ENCODE data around the gene KIF27.
"Not testable (repeated sequence)": the region's sequence is repeated elsewhere in the genome, so short reads cannot be mapped to it uniquely, and the experiment has no call there.

KIF27 gene

GRCh38 chr9:83930881-83931280 is 9.6 kb upstream of the KIF27 start:
- no peak for DNase-seq (ENCODE audit: low read depth)

DNA sequence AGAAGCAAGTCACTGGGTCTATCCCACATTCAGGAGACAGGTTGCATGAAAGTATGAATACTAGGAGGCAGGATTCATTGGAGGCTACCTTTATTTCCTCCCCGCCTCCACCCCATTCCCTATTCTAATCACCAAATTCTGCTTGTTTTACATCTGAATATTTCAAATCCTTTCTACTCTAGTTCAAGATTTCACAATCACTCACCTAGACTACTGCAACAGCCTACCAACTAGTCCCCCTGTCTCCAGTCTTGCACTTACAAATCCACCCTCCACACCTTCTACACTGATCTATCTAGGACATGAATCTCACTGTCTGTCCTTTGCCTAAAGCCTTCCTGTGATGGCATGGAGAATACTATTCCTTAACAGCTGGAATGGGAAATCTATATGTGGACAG is 6.4 kb upstream of the KIF27 start:
- DNase-seq (ENCODE audit: low read depth): no peak

DNA sequence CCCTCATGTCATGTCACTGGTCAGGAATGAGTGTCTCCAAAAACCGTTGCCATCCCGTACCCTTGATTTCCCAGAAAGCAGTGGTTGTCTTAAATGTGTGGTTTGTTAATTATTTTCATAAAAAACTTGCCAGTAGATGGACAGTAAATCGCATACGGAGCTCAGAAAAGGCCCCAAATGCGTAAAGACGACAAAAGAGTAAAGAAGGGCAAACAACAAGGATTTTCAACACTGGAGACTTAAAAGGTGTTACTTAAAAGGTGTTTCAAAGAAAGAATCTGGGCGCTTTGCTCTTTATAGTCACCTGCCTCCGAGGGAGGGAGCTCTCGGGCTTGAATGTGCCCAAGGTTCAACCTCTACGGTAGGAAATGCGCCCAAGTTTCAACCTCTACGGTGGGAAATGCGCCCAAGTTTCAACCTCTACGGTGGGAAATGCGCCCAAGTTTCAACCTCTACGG is 734 bp downstream of the KIF27 start:
- DNase-seq (ENCODE audit: low read depth): no peak

GRCh38 chr9:83919111-83919510 is 2.1 kb downstream of the KIF27 start:
- DNase-seq (ENCODE audit: low read depth): no peak

DNA sequence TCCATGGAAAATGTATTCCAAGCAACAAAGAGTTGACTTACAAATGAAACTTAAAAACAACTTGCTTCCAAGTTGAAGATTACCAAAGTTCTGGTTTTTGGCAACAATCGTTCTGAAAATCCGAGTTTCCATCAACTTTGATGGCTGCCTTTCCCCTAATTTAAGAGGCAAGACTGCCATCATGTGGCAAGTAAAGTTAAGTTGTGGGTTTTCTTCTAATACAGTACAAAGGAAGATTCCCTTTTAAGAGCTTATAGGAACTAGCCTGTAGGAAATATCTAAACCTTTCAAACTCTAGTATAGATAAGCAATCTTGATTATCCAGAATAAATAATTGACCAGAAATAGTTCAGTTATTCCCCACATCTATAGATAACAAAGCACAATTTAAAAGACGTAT is 9.0 kb downstream of the KIF27 start:
- DNase-seq (ENCODE audit: low read depth): not testable (repeated sequence)

- DNase-seq (ENCODE audit: low read depth): no peak
Observed at GRCh38 chr9:83906144-83906543, 15.1 kb downstream of the KIF27 start.

DNA sequence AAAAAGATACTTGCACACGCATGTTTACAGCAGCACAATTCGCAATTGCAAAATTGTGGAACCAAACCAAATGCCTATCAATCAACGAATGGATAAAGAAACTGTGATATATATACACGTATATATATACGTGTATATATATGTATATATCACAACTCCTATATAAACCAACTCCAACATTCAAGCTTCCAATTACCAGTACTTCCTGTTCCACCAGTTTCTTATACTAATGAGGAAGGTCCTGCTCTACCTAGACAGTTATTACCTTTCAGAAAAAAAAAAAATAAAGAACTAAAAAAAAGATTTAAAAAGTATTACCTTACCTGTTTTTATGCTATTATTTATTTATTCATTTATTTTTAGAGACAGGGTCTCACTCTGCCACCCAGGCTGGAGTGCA is 20.6 kb downstream of the KIF27 start:
- DNase-seq (ENCODE audit: low read depth): not testable (repeated sequence)

- DNase-seq (ENCODE audit: low read depth): not testable (repeated sequence)
Observed at GRCh38 chr9:83894301-83894700, 26.9 kb downstream of the KIF27 start.

DNA sequence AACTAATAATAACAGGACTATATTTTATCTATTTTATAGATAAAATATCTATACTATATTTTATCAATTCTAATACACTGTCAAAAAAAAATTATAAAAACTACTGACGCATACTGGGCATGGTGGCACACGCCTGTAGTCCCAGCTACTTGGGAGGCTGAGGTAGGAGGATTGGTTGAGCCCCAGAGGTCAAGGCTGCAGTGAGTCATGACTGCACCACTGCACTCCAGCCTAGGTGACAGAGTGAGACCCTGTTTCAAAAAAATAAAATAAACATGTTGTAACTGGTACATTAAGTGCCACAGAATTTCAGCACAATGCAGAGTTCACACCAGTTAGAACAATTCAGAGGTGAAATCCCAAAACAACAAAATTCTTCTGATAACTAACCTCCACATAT is 34.7 kb downstream of the KIF27 start:
- DNase-seq (ENCODE audit: low read depth): not testable (repeated sequence)

- DNase-seq (ENCODE audit: low read depth): not testable (repeated sequence)
Observed at GRCh38 chr9:83885559-83886240, 35.5 kb downstream of the KIF27 start.

GRCh38 chr9:83881687-83882408 is 39.4 kb downstream of the KIF27 start:
- not testable (repeated sequence) for DNase-seq (ENCODE audit: low read depth)

DNA sequence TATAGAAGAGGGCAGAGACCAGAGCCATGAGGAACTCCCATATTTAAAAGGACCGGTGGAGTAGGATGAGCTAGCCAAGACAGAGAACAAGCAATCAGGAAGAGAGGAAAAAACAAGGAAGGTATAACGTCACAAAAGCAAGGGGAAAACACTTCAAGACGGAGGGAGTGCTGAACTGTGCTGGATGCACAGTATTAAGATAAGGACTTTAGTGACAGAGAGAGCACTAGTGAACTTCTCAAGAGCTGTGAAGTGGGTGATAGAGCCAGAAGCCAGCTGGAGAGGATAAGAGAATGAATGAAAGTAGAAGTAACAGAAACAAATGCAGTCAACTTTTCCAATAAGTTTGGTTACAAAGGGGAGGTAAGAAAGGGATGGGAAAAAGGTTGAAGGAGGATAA is 45.7 kb downstream of the KIF27 start:
- DNase-seq (ENCODE audit: low read depth): not testable (repeated sequence)

GRCh38 chr9:83849895-83850294 is 71.3 kb downstream of the KIF27 start:
- DNase-seq (ENCODE audit: low read depth): not testable (repeated sequence)

DNA sequence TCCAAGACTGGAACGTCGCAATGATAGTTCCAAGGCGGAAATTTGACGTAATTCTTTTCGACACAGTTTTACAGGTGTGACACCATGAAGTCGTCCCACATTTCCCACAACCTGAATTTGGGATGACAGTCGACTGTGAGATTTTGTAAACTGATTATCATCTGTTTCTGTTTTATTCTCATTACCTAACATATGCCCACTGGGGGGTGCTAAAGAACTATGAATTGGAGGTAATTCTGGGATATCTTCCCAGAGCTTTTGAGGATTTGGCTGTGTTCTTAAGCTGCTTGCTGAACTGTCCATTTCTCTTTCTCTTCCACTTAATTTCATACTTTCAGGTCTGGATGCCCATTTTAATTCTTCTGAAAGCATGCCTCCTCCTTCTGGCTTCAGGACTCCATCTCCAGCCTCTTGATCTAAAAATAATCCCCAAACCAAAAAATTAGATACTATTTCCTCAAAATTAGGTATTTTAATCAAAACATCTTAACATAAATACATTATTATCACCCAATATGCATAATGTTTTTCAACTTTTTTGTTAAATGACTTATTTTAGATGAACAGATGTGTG is 84.1 kb downstream of the KIF27 start:
- DNase-seq (ENCODE audit: low read depth): not testable (repeated sequence)

DNA sequence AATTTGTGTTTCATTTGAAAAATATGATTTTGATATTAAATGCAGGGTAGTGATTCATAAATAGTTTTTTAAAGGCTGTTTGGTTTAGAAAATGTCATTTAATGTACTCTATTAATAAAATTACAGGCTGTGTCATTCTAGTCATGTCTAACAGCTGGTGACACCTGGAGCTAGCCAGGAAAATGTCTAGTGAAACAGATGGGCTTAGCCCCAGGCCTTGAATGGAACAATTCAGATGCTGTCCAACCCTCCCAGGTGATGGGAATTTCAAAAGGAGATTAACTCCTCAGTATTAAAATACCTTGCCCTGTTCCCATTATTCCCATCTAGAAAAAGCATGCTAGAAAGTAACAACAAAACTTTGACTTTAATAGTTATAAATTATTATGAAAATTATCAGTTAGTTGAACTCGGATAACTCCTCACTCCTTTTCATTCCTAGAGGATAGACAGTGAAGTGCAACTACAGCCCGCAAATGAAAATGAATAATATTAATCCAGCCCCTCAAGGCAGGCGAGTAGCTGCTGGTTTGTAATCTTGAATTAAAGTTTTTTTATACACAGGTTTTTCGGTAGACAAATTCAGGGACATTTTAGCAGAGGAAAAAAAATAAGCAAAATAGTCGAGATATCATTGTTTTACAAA is 90.7 kb downstream of the KIF27 start:
- DNase-seq (ENCODE audit: low read depth): not testable (repeated sequence)

DNA sequence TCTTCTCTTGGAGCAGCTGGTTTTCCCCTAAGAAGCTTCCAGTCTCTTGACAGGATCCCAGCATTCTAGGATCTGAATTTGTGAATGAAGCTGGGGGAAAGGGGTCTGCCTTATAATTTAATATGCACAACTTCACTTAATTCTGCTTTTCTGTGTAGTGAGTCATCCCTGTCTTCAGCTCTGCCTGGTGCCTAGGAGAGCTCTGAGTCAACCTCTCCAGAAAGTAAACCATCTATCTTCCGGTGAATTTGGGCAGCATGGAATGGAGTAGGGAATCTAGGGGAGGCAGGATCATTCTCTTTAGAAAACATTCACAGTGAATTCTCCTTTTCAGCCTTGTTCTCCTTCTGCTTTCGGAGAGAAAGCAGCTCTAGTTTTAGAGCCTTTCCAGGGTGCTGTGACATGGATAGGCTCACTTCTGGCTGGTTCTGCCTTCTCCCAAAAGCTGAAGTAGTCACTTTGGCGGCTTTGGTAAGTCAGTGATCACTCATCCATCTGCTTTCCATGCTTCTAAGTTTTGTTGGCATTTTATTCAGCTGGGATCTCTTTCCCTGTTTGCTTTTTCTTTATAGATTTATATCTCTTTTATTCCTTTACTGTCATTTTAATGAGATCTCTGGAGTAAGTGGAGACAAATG is 96.1 kb downstream of the KIF27 start:
- DNase-seq (ENCODE audit: low read depth): not testable (repeated sequence)

- DNase-seq (ENCODE audit: low read depth): peak; percentile 62
Observed at GRCh38 chr9:83817356-83818278, 103.6 kb downstream of the KIF27 start, which contains the start of gene GKAP1. TSS of gene GKAP1 (minus strand) at chr9:83817769. CDS start at chr9:83806517, 11,252 bp downstream.

DNA sequence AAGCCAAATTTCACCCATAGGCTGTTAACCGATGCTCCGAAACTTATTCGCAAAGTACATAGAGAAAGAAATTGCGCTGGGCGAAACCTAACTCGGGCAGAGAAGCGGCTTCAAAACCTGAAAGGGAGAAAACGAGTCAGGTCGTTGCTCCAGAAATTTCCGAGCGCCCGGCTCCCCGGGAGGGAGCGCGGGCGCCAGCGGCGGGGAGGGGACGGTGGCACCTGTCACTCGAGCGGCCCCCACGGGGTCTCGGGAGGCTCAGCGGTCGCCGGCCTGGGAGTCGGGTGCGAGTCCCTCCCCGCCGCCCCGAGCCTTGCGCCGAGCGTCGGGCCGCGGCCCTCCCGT is 104.2 kb downstream of the KIF27 start:
- DNase-seq (ENCODE audit: low read depth): peak; percentile 13

- DNase-seq (ENCODE audit: low read depth): not testable (repeated sequence)
Observed at GRCh38 chr9:83815120-83815519, 106.1 kb downstream of the KIF27 start.

DNA sequence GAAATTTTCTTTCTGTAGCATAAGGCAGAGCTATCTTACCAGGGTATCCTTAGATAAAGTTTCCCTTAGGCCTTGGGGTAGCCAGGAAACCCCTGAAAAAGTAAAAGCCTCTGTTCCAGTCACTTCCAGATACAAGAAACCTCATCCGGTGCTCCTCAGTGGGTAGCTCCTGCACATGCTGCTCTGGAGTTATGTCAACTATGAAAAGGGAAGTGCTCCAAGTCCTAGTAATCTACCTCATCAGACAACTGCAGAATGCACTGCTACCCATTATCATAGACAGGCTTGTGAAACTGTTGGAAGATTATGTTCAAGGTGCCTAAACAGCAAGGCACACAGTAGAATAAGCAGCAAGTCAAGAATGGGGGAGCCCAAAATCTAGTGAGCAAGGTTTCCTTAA is 112.0 kb downstream of the KIF27 start:
- DNase-seq (ENCODE audit: low read depth): not testable (repeated sequence)

- not testable (repeated sequence) for DNase-seq (ENCODE audit: low read depth)
Observed at GRCh38 chr9:83804454-83804853, 116.8 kb downstream of the KIF27 start.

All from activated T-cell treated with anti-CD3 and anti-CD28 coated beads for 24 hours (primary cell).